Endothelial cell of umbilical vein (primary cell): ENCODE measurements around the gene GALNT10.

Experiments used
- EZH2 ChIP-seq: IDR thresholded peaks from 2 replicates; pipeline ENCODE4 v1.6.1; 2012; ENCODE audit warnings: borderline replicate concordance, low read depth, mild to moderate bottlenecking, moderate library complexity, low read length, inconsistent platforms; ENCODE audit not compliant: severe bottlenecking
- GATA2 ChIP-seq: IDR thresholded peaks from 2 replicates; pipeline ENCODE4 v1.7.0; 2011; ENCODE audit warnings: low read depth, mild to moderate bottlenecking, moderate library complexity, mixed read lengths, low read length; ENCODE audit not compliant: insufficient read length, insufficient read depth
- JUN ChIP-seq: IDR thresholded peaks from 2 replicates; pipeline ENCODE4 v1.6.1; 2011; ENCODE audit warnings: borderline replicate concordance, low read depth; ENCODE audit not compliant: insufficient read length, insufficient read depth
- MAX ChIP-seq: IDR thresholded peaks from 2 replicates; pipeline ENCODE4 v1.6.1; 2011; ENCODE audit not compliant: insufficient read depth, insufficient read length
- MYC ChIP-seq: IDR thresholded peaks from one replicate; pipeline ENCODE4 v1.6.1; 2011; ENCODE audit warnings: mild to moderate bottlenecking, low read depth, low read length
- POLR2A ChIP-seq: IDR thresholded peaks from 2 replicates; pipeline ENCODE4 v1.6.1; 2012; ENCODE audit warnings: low read depth, mild to moderate bottlenecking, control low read depth, low read length
- POLR2AphosphoS5 ChIP-seq: IDR thresholded peaks from 2 replicates; pipeline ENCODE4 v1.6.1; 2012; ENCODE audit warnings: low read depth, mild to moderate bottlenecking, control low read depth, low read length, moderate library complexity; ENCODE audit not compliant: insufficient read depth
- TF ChIP-seq, protein P1 (sequence below), 2 donors: IDR thresholded peaks; 1 replicate in 1 of 2; 2 replicates in 1 of 2; pipeline ENCODE4 v1.5.1; 2011; ENCODE audit warnings: low read length in 2 of 2, mild to moderate bottlenecking in 2 of 2, moderate library complexity in 2 of 2, control low read depth in 1 of 2, inconsistent platforms in 1 of 2, low read depth in 1 of 2; ENCODE audit not compliant: insufficient read depth in 1 of 2; ENCODE audit errors: extremely low read depth in 1 of 2

DNA sequence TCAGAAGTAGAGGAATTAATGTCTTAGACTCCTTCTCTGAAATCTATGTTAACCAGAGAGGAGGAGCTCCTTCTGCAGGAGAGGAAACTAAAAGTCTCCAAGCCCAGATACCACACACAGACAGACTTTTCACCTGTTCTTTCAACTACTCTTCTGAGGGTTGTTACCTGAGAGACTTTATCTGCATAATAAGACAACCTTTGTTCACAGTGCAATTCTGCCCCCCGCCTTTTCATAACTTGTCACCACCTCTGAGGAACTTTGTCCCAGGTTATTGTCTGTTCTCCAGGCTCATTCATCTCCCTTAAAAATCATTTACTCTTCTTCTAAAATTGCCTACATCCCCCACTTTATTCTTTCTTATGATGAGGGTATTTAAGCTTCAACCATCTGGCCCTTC lies 9.4 kb upstream of the GALNT10 start:
- TF ChIP-seq, protein P1, sequence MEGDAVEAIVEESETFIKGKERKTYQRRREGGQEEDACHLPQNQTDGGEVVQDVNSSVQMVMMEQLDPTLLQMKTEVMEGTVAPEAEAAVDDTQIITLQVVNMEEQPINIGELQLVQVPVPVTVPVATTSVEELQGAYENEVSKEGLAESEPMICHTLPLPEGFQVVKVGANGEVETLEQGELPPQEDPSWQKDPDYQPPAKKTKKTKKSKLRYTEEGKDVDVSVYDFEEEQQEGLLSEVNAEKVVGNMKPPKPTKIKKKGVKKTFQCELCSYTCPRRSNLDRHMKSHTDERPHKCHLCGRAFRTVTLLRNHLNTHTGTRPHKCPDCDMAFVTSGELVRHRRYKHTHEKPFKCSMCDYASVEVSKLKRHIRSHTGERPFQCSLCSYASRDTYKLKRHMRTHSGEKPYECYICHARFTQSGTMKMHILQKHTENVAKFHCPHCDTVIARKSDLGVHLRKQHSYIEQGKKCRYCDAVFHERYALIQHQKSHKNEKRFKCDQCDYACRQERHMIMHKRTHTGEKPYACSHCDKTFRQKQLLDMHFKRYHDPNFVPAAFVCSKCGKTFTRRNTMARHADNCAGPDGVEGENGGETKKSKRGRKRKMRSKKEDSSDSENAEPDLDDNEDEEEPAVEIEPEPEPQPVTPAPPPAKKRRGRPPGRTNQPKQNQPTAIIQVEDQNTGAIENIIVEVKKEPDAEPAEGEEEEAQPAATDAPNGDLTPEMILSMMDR (IDR thresholded peaks at IDR 0.05; ENCODE audit: extremely low read depth in 1 of 2, insufficient read depth in 1 of 2, low read depth in 1 of 2, low read length in 2 of 2), result no peak
- TF ChIP-seq GATA2, result no peak
- no peak for TF ChIP-seq MAX
- TF ChIP-seq EZH2, result no peak
- no peak for TF ChIP-seq POLR2A
- TF ChIP-seq POLR2AphosphoS5, result no peak
- TF ChIP-seq MYC, result no peak
- TF ChIP-seq JUN, result no peak
